ENCODE measurements around the gene BEND5. TPM values are rescaled to one million over a fixed set of nuclear protein-coding genes. Genes with fewer than 3 reads are reported as not detected.

The BEND5 gene
- total and polyA plus RNA-seq, 2 of the 8 experiments (the other 6 are each of a cell fraction or from before 2014, with no cell fraction given) = 3.8 to 7.5 TPM

- TF ChIP-seq HDAC6 (IDR thresholded peaks at IDR 0.05; ENCODE audit: low read depth, low read length) = no peak
- TF ChIP-seq NANOG (IDR thresholded peaks at IDR 0.05; ENCODE audit: insufficient read depth, low read depth, low read length, poor library complexity, severe bottlenecking) = no peak
- TF ChIP-seq CBX8 (IDR thresholded peaks at IDR 0.05; ENCODE audit: borderline replicate concordance, low read depth, low read length) = no peak
Observed at GRCh38 chr1:48793863-48794262, 17.2 kb upstream of the BEND5 start (continued).

Measured in H1 (cell line).